ENCODE results near the gene ATP2A3.

- TF ChIP-seq CTCF (IDR thresholded peaks at IDR 0.05) (no peak), POLR2A (IDR thresholded peaks at IDR 0.05) (no peak)
Observed at GRCh38 chr17:3989041-3989886, 25.0 kb upstream of the ATP2A3 start.
